Progenitor cell of endocrine pancreas (in vitro differentiated cells): ENCODE measurements around the gene RC3H1. TPM values are rescaled to one million over a fixed set of nuclear protein-coding genes. Genes with fewer than 3 reads are reported as not detected.
A peak's percentile ranks its signal among the peaks of the same experiment; 100 is the strongest.

Experiments
- DNase-seq: peaks from one replicate; pipeline ENCODE4 v3.0.0; 2021; ENCODE audit warnings: low spot score; ENCODE audit not compliant: unreplicated experiment
- H3K27ac Mint-ChIP-seq: 2 replicates; pipeline ENCODE4 v1.8.0; 2021; ENCODE audit warnings: mild to moderate bottlenecking, moderate library complexity, mixed read lengths
- H3K27me3 Mint-ChIP-seq: 2 replicates; pipeline ENCODE4 v1.8.0; 2021; ENCODE audit warnings: mixed read lengths
- H3K36me3 Mint-ChIP-seq: 2 replicates; pipeline ENCODE4 v1.8.0; 2022; ENCODE audit warnings: mixed read lengths; ENCODE audit not compliant: insufficient read depth
- H3K4me1 Mint-ChIP-seq: 2 replicates; pipeline ENCODE4 v1.8.0; 2021; ENCODE audit warnings: low read depth, mixed read lengths
- H3K4me3 Mint-ChIP-seq: 2 replicates; pipeline ENCODE4 v1.8.0; 2021; ENCODE audit warnings: low read depth, mild to moderate bottlenecking, moderate library complexity, mixed read lengths
- H3K9me3 Mint-ChIP-seq: 2 replicates; pipeline ENCODE4 v1.8.0; 2021; ENCODE audit warnings: low read depth, mixed read lengths
- total RNA-seq: library from RNA; stranded (reverse); gene quantifications from 2 replicates; pipeline ENCODE4 v1.2.1, GENCODE V29; 2021
- TF ChIP-seq, protein P1 (sequence below): fragments of 200-600 bp; sonication (generic); IDR thresholded peaks from one replicate; pipeline ENCODE4 v1.5.0; 2021; ENCODE audit warnings: antibody characterized with exemption, mild to moderate bottlenecking; ENCODE audit not compliant: unreplicated experiment

RC3H1 gene
- total RNA-seq, 1 donor from 2014 or later, result 45.8 TPM

- Mint-ChIP-seq H3K9me3 (no peaks in the 10 kb centered on the region), H3K4me3 (no peak overlapping the region), H3K27me3 (no peaks in the 10 kb centered on the region), H3K4me1 (peaks cover 10% of the 10 kb centered on the region), H3K36me3 (peaks cover 4% of the 10 kb centered on the region), H3K27ac (peak overlapping the region; percentile 23)
- DNase-seq, result no peak
- TF ChIP-seq, protein P1, sequence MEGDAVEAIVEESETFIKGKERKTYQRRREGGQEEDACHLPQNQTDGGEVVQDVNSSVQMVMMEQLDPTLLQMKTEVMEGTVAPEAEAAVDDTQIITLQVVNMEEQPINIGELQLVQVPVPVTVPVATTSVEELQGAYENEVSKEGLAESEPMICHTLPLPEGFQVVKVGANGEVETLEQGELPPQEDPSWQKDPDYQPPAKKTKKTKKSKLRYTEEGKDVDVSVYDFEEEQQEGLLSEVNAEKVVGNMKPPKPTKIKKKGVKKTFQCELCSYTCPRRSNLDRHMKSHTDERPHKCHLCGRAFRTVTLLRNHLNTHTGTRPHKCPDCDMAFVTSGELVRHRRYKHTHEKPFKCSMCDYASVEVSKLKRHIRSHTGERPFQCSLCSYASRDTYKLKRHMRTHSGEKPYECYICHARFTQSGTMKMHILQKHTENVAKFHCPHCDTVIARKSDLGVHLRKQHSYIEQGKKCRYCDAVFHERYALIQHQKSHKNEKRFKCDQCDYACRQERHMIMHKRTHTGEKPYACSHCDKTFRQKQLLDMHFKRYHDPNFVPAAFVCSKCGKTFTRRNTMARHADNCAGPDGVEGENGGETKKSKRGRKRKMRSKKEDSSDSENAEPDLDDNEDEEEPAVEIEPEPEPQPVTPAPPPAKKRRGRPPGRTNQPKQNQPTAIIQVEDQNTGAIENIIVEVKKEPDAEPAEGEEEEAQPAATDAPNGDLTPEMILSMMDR, result no peak
Observed at GRCh38 chr1:173925306-173926242, 96.6 kb downstream of the RC3H1 start.

DNA sequence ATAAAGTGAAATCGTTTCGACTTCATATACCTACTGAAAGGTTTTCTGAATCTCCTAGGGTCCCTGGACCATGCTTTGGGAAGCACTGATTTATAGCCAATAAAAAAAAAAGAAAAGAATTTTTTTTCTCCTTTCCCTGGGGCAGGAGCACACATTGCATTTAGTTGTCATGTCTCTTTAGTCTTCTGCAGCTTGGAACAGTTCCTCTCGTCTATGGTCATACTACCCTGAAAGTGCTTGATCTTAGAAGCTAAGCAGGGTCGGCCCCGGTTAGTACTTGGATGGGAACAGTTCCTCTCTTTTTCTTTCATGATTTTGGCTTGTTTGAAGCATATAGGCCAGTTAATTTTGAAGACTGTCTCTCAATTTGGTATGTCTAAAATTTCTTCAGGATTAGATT is 101.3 kb downstream of the RC3H1 start:
- Mint-ChIP-seq H3K27ac (no peak overlapping the region), H3K9me3 (no peaks in the 10 kb centered on the region), H3K4me3 (no peak overlapping the region), H3K36me3 (no peaks in the 10 kb centered on the region), H3K4me1 (peaks cover 11% of the 10 kb centered on the region), H3K27me3 (no peaks in the 10 kb centered on the region)
- TF ChIP-seq, protein P1, result no peak
- DNase-seq, result no peak

GRCh38 chr1:173917635-173918493 is 104.3 kb downstream of the RC3H1 start:
- H3K36me3 Mint-ChIP-seq, result no peaks in the 10 kb centered on the region
- peaks cover 3% of the 10 kb centered on the region for H3K4me1 Mint-ChIP-seq
- TF ChIP-seq, protein P1, result no peak
- no peaks in the 10 kb centered on the region for H3K27me3 Mint-ChIP-seq
- H3K9me3 Mint-ChIP-seq, result no peaks in the 10 kb centered on the region
- no peak overlapping the region for H3K27ac Mint-ChIP-seq
- H3K4me3 Mint-ChIP-seq, result no peak overlapping the region
- no peak for DNase-seq

DNA sequence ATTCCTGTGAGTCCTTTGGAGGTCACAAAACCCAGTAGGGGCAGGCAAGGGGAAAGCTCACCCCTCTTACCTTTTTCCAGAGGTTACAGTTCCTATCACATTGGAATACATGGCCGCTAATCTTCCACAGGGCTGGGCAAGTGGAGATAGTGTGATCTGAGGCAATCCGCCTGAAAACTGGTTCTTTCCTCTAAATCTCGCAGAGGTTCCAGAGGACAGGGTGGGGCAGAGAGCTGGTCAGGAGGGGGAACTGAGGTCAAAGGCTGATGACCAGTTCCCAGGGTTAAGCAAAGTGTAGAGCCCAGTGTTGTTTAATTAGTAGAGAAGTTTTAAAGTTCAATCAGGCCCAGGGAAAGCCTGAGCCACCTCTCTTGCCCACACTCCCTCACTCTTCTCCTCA is 105.0 kb downstream of the RC3H1 start, which contains the start of gene SERPINC1:
SERPINC1 (minus strand) TSS at position 179 of the 400 bp plus-strand sequence; CDS start at position 111, 68 bp downstream.
- peaks cover 3% of the 10 kb centered on the region for H3K4me1 Mint-ChIP-seq
- no peak within 1 kb of the TSS for H3K27ac Mint-ChIP-seq
- H3K27me3 Mint-ChIP-seq, result no peaks in the 10 kb centered on the region
- H3K36me3 Mint-ChIP-seq, result no peaks in the 10 kb centered on the region
- no peaks in the 10 kb centered on the region for H3K9me3 Mint-ChIP-seq
- TF ChIP-seq, protein P1, result no peak
- DNase-seq, result no peak
- no peak within 1 kb of the TSS for H3K4me3 Mint-ChIP-seq

DNA sequence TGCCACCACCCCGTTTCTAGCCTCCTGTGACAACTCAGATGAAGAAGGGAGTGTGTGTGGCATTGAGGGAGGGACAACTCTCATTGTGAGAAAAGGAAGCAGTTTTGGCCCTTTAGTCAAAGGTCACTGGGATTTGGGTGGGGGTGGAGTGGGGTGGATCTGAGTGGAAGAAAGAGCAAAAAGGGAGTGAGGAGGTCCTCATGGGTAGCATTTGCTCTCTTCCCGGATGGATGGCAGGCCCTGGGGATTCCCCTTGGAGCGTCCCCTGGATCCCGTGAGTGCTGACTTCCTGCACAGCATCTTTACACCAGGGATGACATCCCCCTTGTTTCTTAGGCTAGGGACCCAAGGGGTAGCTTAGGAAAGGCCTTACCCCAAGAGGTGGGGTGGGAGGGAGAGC is 105.5 kb downstream of the RC3H1 start:
- Mint-ChIP-seq H3K9me3 (no peaks in the 10 kb centered on the region), H3K4me1 (peaks cover 3% of the 10 kb centered on the region), H3K27ac (no peak overlapping the region), H3K4me3 (no peak overlapping the region), H3K36me3 (no peaks in the 10 kb centered on the region), H3K27me3 (no peaks in the 10 kb centered on the region)
- TF ChIP-seq, protein P1, result no peak
- no peak for DNase-seq
